ENCODE measurements around the gene SEC61A1. TPM values are rescaled to one million over a fixed set of nuclear protein-coding genes. Genes with fewer than 3 reads are reported as not detected.

Gene SEC61A1
- total RNA-seq, 1 experiment from 2014 or later, result 85.3 TPM

DNA sequence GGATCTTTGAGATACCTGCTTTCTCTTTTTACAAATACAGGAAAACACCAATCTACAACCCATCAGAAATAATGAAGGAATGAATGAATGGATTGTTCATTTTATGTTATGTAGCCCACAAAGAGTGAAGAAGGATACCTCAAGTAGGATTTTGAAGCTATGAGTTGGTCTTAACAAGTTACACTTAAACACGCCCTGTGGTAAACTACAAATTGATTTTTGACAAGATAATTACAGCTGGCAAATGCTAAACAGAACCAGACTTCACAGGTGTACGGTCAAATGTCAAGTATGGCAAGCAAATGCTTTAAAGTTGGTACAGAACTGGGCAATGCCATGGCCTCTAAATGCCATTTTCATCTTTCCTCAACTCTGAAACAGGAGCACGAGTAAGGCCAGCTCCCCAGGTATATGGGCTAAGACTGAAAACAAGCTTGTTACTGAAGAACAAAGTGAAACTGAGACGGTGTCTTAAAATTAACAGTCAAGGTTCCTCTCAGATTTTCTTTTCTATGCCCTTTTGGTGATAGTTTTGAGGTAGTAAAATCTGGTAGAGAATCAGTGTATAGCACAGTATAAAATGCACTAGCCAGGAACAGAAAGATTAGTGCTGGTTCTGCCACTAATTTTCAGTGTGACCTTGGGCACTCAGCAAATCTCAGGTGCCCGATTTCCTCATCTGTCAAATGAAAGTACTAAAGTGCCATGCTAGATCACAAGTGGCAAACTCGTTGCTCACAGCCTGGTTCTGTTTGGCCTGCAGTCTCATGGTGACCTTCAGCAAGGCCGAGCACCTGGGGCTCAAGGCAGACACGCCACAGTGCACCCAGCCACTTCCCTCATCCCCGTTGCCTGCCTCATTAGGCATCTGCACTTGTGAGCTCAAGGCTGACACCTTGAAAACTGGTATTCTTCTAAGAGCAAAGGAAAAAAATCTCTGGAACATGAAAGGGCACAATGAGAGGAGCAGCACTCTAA is 61.9 kb downstream of the SEC61A1 start:
- no peaks in the 10 kb centered on the region for H3K9me2 ChIP-seq (replicated peaks; ENCODE audit: insufficient read depth, low read length)
- H3K27ac ChIP-seq (ENCODE audit: low read length), result peak overlapping the region; percentile 90
- no peaks in the 10 kb centered on the region for H3K9me3 ChIP-seq (ENCODE audit: low read length)
- peak overlapping the region; percentile 54 for H3K9ac ChIP-seq (ENCODE audit: low read length)
- H3K4me1 ChIP-seq (ENCODE audit: low read length), result peaks cover 57% of the 10 kb centered on the region
- H3K36me3 ChIP-seq (ENCODE audit: insufficient read depth, low read length), result peaks cover 59% of the 10 kb centered on the region
- peaks cover 18% of the 10 kb centered on the region; the same call in 1 of the 2 replicates for H4K20me1 ChIP-seq (ENCODE audit: insufficient read depth, low read depth, low read length)
- peak; percentile 80 for DNase-seq
- H3K4me3 ChIP-seq (ENCODE audit: low read length), result peak overlapping the region; percentile 45; the same call in 1 of the 2 replicates
- no peak overlapping the region for H2AFZ ChIP-seq (ENCODE audit: low read length)
- no peaks in the 10 kb centered on the region for H3K27me3 ChIP-seq (ENCODE audit: low read length)
- H3K4me2 ChIP-seq (ENCODE audit: low read depth, low read length, poor library complexity, severe bottlenecking), result peak overlapping the region; percentile 68
- peaks cover 93% of the 10 kb centered on the region for H3K79me2 ChIP-seq (ENCODE audit: low read length)

Small RNA genes lying within 50 kb of the gene (small RNA-seq; reads per million reads assigned to genes)
- gene RNU2-37P, result 1.8 reads per million, percentile 49 among the genes with 10 or more reads in this experiment

Other genes with a start within 250 kb of the SEC61A1 start
- gene MGLL, start 229.9 kb upstream of the SEC61A1 start, total RNA-seq (2014; rRNA removed; shearing (Covaris generic); ENCODE audit: low replicate concordance), result 58.0 and 63.3 TPM in 2 replicates
- not detected in 2 replicates for gene KBTBD12, start 137.2 kb upstream of the SEC61A1 start, total RNA-seq (2014; rRNA removed; shearing (Covaris generic); ENCODE audit: low replicate concordance)
- gene RUVBL1, start 71.4 kb downstream of the SEC61A1 start, total RNA-seq (2014; rRNA removed; shearing (Covaris generic); ENCODE audit: low replicate concordance), result 110 and 128 TPM in 2 replicates
- 10.1 and 18.2 TPM in 2 replicates for gene EEFSEC, start 101.0 kb downstream of the SEC61A1 start, total RNA-seq (2014; rRNA removed; shearing (Covaris generic); ENCODE audit: low replicate concordance)